Lower leg skin (tissue), 4 donors: ENCODE results near the gene HLA-DQA1. TPM values are rescaled to one million over a fixed set of nuclear protein-coding genes. Genes with fewer than 3 reads are reported as not detected.
"Not testable (repeated sequence)": the region's sequence is repeated elsewhere in the genome, so short reads cannot be mapped to it uniquely, and the experiment has no call there.

Experiments used
- DNase-seq, 2 donors: peaks; one replicate each; pipeline ENCODE4 v3.0.0-alpha.2; 2019; ENCODE audit warnings: low spot score in 2 of 2
- H3K4me3 ChIP-seq: fragments of 200-600 bp; sonication (generic); 2 replicates; pipeline ENCODE4 v1.5.1; 2017; ENCODE audit warnings: mild to moderate bottlenecking, low read depth; ENCODE audit not compliant: poor library complexity, severe bottlenecking
- CTCF ChIP-seq, 3 donors: fragments of 450-650 bp; IDR thresholded peaks; one replicate each; pipeline ENCODE4 v1.5.1; 2016; ENCODE audit warnings: antibody characterized with exemption in 3 of 3, mild to moderate bottlenecking in 3 of 3, moderate library complexity in 2 of 3
- POLR2A ChIP-seq, 2 donors: fragments of 450-650 bp; IDR thresholded peaks; one replicate each; pipeline ENCODE4 v1.6.1; 2016 to 2017; ENCODE audit warnings: antibody characterized with exemption in 2 of 2, mild to moderate bottlenecking in 1 of 2, moderate library complexity in 1 of 2
- WGBS, 2 donors: methylation state at CpG; one replicate each; pipeline ENCODE4 v1.1.5; 2018; 5-methylcytosine and 5-hydroxymethylcytosine counted together
- intact Hi-C: fragments of 100-400 bp; cut with DNase I; formaldehyde crosslinking; loops from one replicate; pipeline ENCODE4 v1.15.0; 2023; ENCODE audit warnings: low total_unique reads
- total RNA-seq, 4 donors: library from RNA; depleted of rRNA; stranded (reverse); fragments of >200 nt; gene quantifications; one replicate each; pipeline ENCODE4 v1.1.0, GENCODE V29; 2016

Gene HLA-DQA1
- total RNA-seq, 4 donors from 2014 or later = 4.7 to 19.8 (median 10.3) TPM

GRCh38 chr6:32665661-32666060, 28.5 kb downstream of the HLA-DQA1 start:
- 14 to 23% methylated on average over 3 of the region's 3 CpGs for WGBS, 2 donors
- no peak for DNase-seq
- H3K4me3 ChIP-seq = no peak overlapping the region
- no peak for TF ChIP-seq CTCF (IDR thresholded peaks at IDR 0.05)
- TF ChIP-seq POLR2A (IDR thresholded peaks at IDR 0.05) = no peak
- intact Hi-C loops = no loop called here

GRCh38 chr6:32666420-32667300, 29.5 kb downstream of the HLA-DQA1 start, which contains the start of gene HLA-DQB1:
HLA-DQB1 (minus strand) TSS chr6:32666657; CDS start chr6:32666607, 50 bp downstream.
- DNase-seq = peak in 1 of 2 donors; percentile 19
- intact Hi-C loops = no loop called here
- 12 to 19% methylated on average over 16 of the region's 16 CpGs for WGBS, 2 donors
- no peak within 1 kb of the TSS for H3K4me3 ChIP-seq
- no peak for TF ChIP-seq CTCF (IDR thresholded peaks at IDR 0.05)
- no peak for TF ChIP-seq POLR2A (IDR thresholded peaks at IDR 0.05)

- 27 to 34% methylated on average over 5 of the region's 5 CpGs for WGBS, 2 donors
- intact Hi-C loops = no loop called here
- DNase-seq = peak in 1 of 2 donors; percentile 22
- TF ChIP-seq POLR2A (IDR thresholded peaks at IDR 0.05) (no peak), CTCF (IDR thresholded peaks at IDR 0.05) (no peak)
- H3K4me3 ChIP-seq = no peak overlapping the region
Observed at GRCh38 chr6:32668226-32668747, 31.1 kb downstream of the HLA-DQA1 start.

- no peak overlapping the region for H3K4me3 ChIP-seq
- DNase-seq = no peak
- WGBS, 2 donors = 46 to 60% methylated on average over 4 of the region's 4 CpGs
- intact Hi-C loops = no loop called here
- TF ChIP-seq POLR2A (IDR thresholded peaks at IDR 0.05) = no peak
- no peak for TF ChIP-seq CTCF (IDR thresholded peaks at IDR 0.05)
Observed at GRCh38 chr6:32669240-32669639, 32.0 kb downstream of the HLA-DQA1 start.

- no peak for DNase-seq
- no peak overlapping the region for H3K4me3 ChIP-seq
- TF ChIP-seq POLR2A (IDR thresholded peaks at IDR 0.05) = no peak
- TF ChIP-seq CTCF (IDR thresholded peaks at IDR 0.05) = no peak
- intact Hi-C loops = no loop called here
Observed at GRCh38 chr6:32669893-32670292, 32.7 kb downstream of the HLA-DQA1 start.

- H3K4me3 ChIP-seq, DNase-seq, intact Hi-C loops: not testable (repeated sequence)
- 19 to 44% methylated on average over 2 of the region's 2 CpGs for WGBS, 2 donors
Observed at GRCh38 chr6:32671908-32672307, 34.7 kb downstream of the HLA-DQA1 start.

GRCh38 chr6:32674123-32674522, 36.9 kb downstream of the HLA-DQA1 start:
- 72 to 84% methylated on average over 7 of the region's 7 CpGs for WGBS, 2 donors
- H3K4me3 ChIP-seq, DNase-seq, intact Hi-C loops: not testable (repeated sequence)
